OCI-LY1 (cell line): ENCODE results near the gene ESYT2.

Experiments used
- EZH2 ChIP-seq: fragments of 200-600 bp; sonication (generic), shearing (Covaris generic); IDR thresholded peaks from 2 replicates; pipeline ENCODE4 v1.8.0; 2017; ENCODE audit warnings: borderline replicate concordance, mixed run types, mild to moderate bottlenecking, antibody characterized with exemption, low read length, moderate library complexity, mixed read lengths
- TF ChIP-seq, protein P1 (sequence below): fragments of 200-600 bp; sonication (generic), shearing (Covaris generic); IDR thresholded peaks from 2 replicates; pipeline ENCODE4 v1.5.1; 2017; ENCODE audit warnings: mild to moderate bottlenecking, antibody characterized with exemption, low read length, moderate library complexity, mixed read lengths

DNA sequence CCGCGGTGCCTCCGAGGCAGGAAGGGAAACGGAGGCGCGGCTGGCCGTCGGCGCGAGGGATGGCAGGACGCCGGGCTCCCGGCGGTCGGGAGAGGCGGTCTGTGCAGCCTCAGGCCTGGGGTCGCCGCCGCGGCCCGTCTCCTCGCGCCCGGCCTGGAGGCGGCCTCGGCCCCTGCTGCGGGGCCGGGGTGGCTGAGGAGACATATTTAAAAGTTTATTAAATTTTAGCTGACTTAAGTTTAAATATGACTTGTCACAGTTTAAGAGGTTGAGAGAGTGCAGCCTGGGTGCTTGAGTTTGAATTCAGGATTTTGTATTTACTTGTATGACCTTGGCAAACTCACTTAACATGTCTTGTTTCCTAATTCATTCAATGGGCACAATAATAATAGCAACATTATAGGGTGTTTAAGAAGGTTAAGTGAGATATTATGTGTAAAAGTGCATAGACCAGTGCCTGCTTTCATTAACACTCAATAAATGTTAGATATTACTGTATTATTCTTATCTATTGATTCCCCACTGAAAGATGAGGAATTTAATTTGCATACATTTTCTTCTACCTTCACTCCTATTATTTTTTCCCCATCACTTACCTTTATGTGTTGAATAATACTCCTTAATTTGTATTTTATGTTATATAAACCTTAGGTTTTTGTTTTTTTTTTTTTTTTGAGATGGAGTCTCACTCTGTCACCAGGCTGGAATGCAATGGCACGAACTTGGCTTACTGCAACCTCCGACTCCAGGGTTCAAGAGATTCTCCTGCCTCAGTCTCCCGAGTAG, 27.8 kb upstream of the ESYT2 start:
- TF ChIP-seq, protein P1, sequence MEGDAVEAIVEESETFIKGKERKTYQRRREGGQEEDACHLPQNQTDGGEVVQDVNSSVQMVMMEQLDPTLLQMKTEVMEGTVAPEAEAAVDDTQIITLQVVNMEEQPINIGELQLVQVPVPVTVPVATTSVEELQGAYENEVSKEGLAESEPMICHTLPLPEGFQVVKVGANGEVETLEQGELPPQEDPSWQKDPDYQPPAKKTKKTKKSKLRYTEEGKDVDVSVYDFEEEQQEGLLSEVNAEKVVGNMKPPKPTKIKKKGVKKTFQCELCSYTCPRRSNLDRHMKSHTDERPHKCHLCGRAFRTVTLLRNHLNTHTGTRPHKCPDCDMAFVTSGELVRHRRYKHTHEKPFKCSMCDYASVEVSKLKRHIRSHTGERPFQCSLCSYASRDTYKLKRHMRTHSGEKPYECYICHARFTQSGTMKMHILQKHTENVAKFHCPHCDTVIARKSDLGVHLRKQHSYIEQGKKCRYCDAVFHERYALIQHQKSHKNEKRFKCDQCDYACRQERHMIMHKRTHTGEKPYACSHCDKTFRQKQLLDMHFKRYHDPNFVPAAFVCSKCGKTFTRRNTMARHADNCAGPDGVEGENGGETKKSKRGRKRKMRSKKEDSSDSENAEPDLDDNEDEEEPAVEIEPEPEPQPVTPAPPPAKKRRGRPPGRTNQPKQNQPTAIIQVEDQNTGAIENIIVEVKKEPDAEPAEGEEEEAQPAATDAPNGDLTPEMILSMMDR: no peak
- no peak for TF ChIP-seq EZH2
